Tibial nerve (tissue), 4 donors: ENCODE data around the gene IFI44. TPM values are rescaled to one million over a fixed set of nuclear protein-coding genes. Genes with fewer than 3 reads are reported as not detected.

ENCODE experiments used
- DNase-seq, 2 donors: peaks; one replicate each; pipeline ENCODE4 v3.0.0-alpha.2; 2019; ENCODE audit warnings: low spot score in 2 of 2
- H3K27ac ChIP-seq, 4 donors: fragments of 200-600 bp; sonication (generic) in 3 of 4; one replicate each; pipeline ENCODE4 v1.5.1; 2017 to 2019; ENCODE audit warnings: mild to moderate bottlenecking in 1 of 4
- H3K27me3 ChIP-seq, 2 donors: fragments of 200-600 bp; sonication (generic) in 1 of 2; one replicate each; pipeline versions ENCODE4 v1.5.1 to v1.6.0; 2017 to 2019
- H3K36me3 ChIP-seq, 3 donors: fragments of 200-600 bp; sonication (generic); one replicate each; pipeline ENCODE4 v1.5.1; 2018 to 2019
- H3K4me1 ChIP-seq, 4 donors: fragments of 200-600 bp; sonication (generic) in 3 of 4; one replicate each; pipeline ENCODE4 v1.5.1; 2017 to 2019
- H3K4me3 ChIP-seq, 4 donors: fragments of 200-600 bp; sonication (generic) in 3 of 4; one replicate each; pipeline ENCODE4 v1.5.1; 2017 to 2019; ENCODE audit warnings: mild to moderate bottlenecking in 1 of 4, moderate library complexity in 1 of 4
- H3K9me3 ChIP-seq, 4 donors: fragments of 200-600 bp; sonication (generic) in 3 of 4; one replicate each; pipeline ENCODE4 v1.5.1; 2017 to 2019
- EP300 ChIP-seq, 2 donors: sonication (generic); formaldehyde crosslinking; IDR thresholded peaks; one replicate each; pipeline ENCODE4 v1.6.1; 2017; ENCODE audit warnings: antibody characterized with exemption in 2 of 2, mild to moderate bottlenecking in 1 of 2
- POLR2A ChIP-seq, 2 donors: fragments of 450-650 bp; IDR thresholded peaks; one replicate each; pipeline ENCODE4 v1.6.1; 2017; ENCODE audit warnings: antibody characterized with exemption in 2 of 2, mild to moderate bottlenecking in 2 of 2, moderate library complexity in 2 of 2
- WGBS, 2 donors: methylation state at CpG; one replicate each; pipeline ENCODE4 v1.1.5; 2018; 5-methylcytosine and 5-hydroxymethylcytosine counted together
- total RNA-seq, 4 donors: library from RNA; depleted of rRNA; stranded (reverse); fragments of >200 nt; gene quantifications; one replicate each; pipeline ENCODE4 v1.1.0, GENCODE V29; 2016
- TF ChIP-seq, protein P1 (sequence below), 5 experiments: fragments of 200-600 bp in 3 of 5; fragments of 450-650 bp in 2 of 5; sonication (generic) in 3 of 5; IDR thresholded peaks; one replicate each; pipeline ENCODE4 v1.5.1; 2016 to 2019; ENCODE audit warnings: antibody characterized with exemption in 5 of 5, mild to moderate bottlenecking in 3 of 5, moderate library complexity in 2 of 5

The IFI44 gene, protein sequence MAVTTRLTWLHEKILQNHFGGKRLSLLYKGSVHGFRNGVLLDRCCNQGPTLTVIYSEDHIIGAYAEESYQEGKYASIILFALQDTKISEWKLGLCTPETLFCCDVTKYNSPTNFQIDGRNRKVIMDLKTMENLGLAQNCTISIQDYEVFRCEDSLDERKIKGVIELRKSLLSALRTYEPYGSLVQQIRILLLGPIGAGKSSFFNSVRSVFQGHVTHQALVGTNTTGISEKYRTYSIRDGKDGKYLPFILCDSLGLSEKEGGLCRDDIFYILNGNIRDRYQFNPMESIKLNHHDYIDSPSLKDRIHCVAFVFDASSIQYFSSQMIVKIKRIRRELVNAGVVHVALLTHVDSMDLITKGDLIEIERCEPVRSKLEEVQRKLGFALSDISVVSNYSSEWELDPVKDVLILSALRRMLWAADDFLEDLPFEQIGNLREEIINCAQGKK
- total RNA-seq, result 10 to 100 TPM; 19.8 to 39.8 (median 27.3) TPM

DNA sequence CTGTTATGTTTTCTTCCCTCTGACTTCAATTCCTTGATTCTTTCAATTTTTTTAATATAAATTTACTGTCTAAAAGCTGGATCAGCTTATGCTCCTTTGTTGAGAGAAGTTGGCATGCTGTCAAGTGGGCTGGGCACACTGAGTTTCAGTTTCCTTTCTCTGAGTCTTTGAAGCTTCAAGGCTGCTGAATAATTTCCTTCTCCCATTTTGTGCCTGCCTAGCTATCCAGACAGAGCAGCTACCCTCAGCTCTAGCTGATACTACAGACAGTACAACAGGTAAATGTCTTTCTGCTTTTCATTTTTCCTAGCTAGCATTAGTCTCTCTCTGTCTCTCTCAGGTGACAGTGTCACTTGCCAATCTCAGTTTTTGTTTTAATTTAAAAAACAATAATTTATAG, at the start of gene IFI44:
Gene IFI44 (plus strand): TSS at position 204 of the 400 bp plus-strand sequence. CDS start 365 bp downstream, outside the sequence.
- Histone ChIP-seq H3K36me3 (no peaks in the 10 kb centered on the region), H3K27me3 (no peaks in the 10 kb centered on the region), H3K4me1 (peaks cover 0 to 45% (median 11%) of the 10 kb centered on the region in 4 donors), H3K27ac (peak within 1 kb of the TSS; percentile 24 to 83 (median 68)), H3K4me3 (peak within 1 kb of the TSS; percentile 30 to 52 (median 34)), H3K9me3 (peaks cover 0 to 5% (median 0%) of the 10 kb centered on the region in 4 donors)
- TF ChIP-seq POLR2A (IDR thresholded peaks at IDR 0.05), result peak in 1 of 2 donors; percentile 62
- TF ChIP-seq EP300 (IDR thresholded peaks at IDR 0.05), result peak in 1 of 2 donors; percentile 87
- TF ChIP-seq, protein P1, sequence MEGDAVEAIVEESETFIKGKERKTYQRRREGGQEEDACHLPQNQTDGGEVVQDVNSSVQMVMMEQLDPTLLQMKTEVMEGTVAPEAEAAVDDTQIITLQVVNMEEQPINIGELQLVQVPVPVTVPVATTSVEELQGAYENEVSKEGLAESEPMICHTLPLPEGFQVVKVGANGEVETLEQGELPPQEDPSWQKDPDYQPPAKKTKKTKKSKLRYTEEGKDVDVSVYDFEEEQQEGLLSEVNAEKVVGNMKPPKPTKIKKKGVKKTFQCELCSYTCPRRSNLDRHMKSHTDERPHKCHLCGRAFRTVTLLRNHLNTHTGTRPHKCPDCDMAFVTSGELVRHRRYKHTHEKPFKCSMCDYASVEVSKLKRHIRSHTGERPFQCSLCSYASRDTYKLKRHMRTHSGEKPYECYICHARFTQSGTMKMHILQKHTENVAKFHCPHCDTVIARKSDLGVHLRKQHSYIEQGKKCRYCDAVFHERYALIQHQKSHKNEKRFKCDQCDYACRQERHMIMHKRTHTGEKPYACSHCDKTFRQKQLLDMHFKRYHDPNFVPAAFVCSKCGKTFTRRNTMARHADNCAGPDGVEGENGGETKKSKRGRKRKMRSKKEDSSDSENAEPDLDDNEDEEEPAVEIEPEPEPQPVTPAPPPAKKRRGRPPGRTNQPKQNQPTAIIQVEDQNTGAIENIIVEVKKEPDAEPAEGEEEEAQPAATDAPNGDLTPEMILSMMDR (IDR thresholded peaks at IDR 0.05), result no peak
- DNase-seq, result peak; percentile 86 to 96

- H3K27me3 ChIP-seq, result no peaks in the 10 kb centered on the region
- no peaks in the 10 kb centered on the region for H3K4me1 ChIP-seq
- H3K36me3 ChIP-seq, result no peaks in the 10 kb centered on the region
- no peaks in the 10 kb centered on the region for H3K9me3 ChIP-seq
- H3K27ac ChIP-seq, result no peak overlapping the region
- 46 to 49% methylated on average over 1 of the region's 1 CpG for WGBS, 2 donors
- H3K4me3 ChIP-seq, result no peak overlapping the region
- no peak for DNase-seq
- TF ChIP-seq EP300 (IDR thresholded peaks at IDR 0.05), result no peak
- TF ChIP-seq, protein P1 (IDR thresholded peaks at IDR 0.05), result no peak
- TF ChIP-seq POLR2A (IDR thresholded peaks at IDR 0.05), result no peak
Measured at GRCh38 chr1:78601068-78601467, 48.6 kb upstream of the IFI44 start.

GRCh38 chr1:78603206-78603605, 46.4 kb upstream of the IFI44 start:
- DNase-seq, result no peak
- TF ChIP-seq POLR2A (IDR thresholded peaks at IDR 0.05), result no peak
- TF ChIP-seq, protein P1 (IDR thresholded peaks at IDR 0.05), result no peak
- no peak for TF ChIP-seq EP300 (IDR thresholded peaks at IDR 0.05)
- Histone ChIP-seq H3K36me3 (no peaks in the 10 kb centered on the region), H3K27ac (no peak overlapping the region), H3K4me3 (no peak overlapping the region), H3K27me3 (no peaks in the 10 kb centered on the region), H3K4me1 (peaks cover 0 to 10% (median 0%) of the 10 kb centered on the region in 4 donors), H3K9me3 (no peaks in the 10 kb centered on the region)
- 92 to 96% methylated on average over 1 of the region's 1 CpG for WGBS, 2 donors

DNA sequence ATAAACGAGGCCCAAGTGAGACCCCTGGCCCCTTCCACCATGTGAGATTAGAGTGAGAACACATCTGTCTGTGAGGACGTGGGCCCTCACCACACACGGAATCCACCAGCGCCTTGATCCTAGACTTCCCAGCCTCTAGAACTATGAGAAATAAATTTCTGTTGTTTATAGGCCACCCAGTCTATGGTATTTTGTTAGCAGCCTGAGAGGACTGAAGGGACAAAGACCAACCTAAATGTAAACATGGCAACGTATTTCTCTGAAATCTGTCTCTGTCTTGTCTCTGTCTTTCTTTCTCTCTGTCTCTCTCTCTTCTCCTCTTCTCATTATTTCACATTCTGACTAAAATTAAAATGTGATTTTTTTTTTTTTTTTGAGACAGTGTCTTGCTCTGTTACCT, 45.0 kb upstream of the IFI44 start:
- Histone ChIP-seq H3K27me3 (no peaks in the 10 kb centered on the region), H3K9me3 (no peaks in the 10 kb centered on the region), H3K4me1 (peaks cover 0 to 10% (median 0%) of the 10 kb centered on the region in 4 donors), H3K36me3 (no peaks in the 10 kb centered on the region), H3K27ac (no peak overlapping the region), H3K4me3 (no peak overlapping the region)
- TF ChIP-seq, protein P1 (IDR thresholded peaks at IDR 0.05), result no peak
- TF ChIP-seq POLR2A (IDR thresholded peaks at IDR 0.05) (no peak), EP300 (IDR thresholded peaks at IDR 0.05) (no peak)
- 82 to 84% methylated on average over 5 of the region's 5 CpGs for WGBS, 2 donors
- DNase-seq, result no peak

- Histone ChIP-seq H3K36me3 (no peaks in the 10 kb centered on the region), H3K9me3 (no peaks in the 10 kb centered on the region), H3K27me3 (no peaks in the 10 kb centered on the region), H3K4me1 (peaks cover 0 to 10% (median 0%) of the 10 kb centered on the region in 4 donors), H3K27ac (no peak overlapping the region), H3K4me3 (no peak overlapping the region)
- DNase-seq, result no peak
- TF ChIP-seq EP300 (IDR thresholded peaks at IDR 0.05) (no peak), POLR2A (IDR thresholded peaks at IDR 0.05) (no peak)
- TF ChIP-seq, protein P1 (IDR thresholded peaks at IDR 0.05), result no peak
- WGBS, 2 donors, result 63 to 78% methylated on average over 2 of the region's 2 CpGs
Measured at GRCh38 chr1:78606274-78606673, 43.4 kb upstream of the IFI44 start.
